AG20443 (cell line): Measurements from ENCODE around the gene SMAD2.

Experiments
- DNase-seq: peaks from one replicate; pipeline ENCODE4 v3.0.0; 2012; ENCODE audit warnings: low spot score, mixed read lengths

SMAD2 gene

DNA sequence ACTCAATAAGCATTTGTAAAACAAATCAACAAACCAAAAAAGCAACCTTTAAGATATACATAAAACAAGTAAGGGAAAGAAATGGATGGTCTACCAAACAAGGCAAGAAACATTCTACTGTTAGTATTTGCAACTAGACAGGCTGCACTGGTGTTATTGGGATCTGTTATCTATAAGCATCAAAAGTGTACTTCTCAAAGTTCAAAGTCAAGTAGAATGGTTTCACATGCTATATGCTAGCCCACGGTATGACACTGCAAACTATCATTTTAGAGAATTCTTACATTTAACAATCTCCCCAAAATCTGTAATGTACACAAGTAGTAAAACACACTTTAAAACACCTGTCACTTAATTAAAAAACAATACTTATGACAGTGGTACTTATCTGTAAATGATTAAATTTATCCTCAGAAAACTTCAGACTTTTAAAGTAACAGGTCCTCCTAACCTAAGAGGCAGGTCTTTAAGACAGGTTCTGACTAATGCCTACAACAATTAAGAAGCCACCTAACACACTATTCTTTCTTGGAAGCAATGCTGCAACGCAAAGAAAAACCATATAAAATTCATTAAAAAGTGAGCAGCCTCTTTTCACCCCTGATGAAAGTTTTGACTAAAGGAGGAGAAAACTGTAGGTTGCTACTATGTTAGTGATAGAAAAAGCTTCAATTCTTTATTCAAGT is 34.8 kb downstream of the SMAD2 start:
- DNase-seq: no peak

DNA sequence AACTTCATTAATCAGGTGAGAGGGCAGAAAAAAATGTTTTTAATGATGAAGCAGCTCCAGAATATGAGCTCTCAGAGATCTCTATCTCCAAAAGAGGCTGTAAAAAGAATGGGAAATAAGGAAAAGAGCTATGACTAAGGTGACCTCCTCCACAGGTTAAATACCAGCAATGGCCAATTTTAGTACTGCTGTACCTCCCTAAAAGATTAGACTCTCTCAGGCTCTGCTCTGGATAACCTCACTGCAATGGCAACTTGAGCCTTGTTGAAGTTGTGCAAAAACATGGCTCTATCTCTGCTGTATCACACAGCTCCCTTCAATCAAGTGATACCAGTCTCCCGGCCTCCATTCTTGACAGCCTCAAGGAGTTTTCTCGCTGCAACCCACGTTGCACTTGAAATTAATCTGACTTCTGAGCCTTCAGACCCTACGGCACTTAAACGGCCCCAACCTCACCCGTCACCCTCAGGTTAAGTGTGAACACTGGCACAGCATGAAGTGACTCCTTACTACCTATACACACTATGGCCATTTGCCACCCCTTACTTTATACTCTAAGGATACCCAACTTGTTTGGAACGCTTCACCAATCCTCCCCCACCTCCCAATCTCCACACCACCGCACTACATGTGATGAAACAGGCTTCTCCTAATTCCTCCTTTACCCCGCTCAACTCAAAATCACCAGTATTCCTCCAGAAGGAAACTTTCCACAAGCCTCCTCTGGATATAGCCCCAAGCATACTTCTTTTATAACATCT is 36.3 kb downstream of the SMAD2 start:
- DNase-seq: no peak

DNA sequence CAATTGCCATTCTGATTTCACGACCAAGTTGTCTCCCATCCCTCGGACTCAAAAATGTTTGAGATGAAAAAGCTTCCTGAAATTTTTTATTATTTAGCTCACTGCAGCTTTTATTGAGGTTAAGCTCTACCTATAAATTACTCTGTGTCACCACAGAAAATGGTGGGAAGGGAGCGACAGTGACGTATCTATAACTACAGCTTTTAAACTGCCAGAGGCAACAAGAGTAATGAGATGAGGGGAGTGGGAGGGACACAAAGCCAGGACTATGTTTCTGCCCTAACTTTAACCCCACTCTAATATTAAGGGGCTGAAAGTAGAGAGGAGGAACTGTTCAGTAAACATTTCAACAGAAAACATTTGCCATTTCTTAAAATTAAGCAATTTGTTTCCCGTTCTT is 37.4 kb downstream of the SMAD2 start:
- DNase-seq: no peak

DNA sequence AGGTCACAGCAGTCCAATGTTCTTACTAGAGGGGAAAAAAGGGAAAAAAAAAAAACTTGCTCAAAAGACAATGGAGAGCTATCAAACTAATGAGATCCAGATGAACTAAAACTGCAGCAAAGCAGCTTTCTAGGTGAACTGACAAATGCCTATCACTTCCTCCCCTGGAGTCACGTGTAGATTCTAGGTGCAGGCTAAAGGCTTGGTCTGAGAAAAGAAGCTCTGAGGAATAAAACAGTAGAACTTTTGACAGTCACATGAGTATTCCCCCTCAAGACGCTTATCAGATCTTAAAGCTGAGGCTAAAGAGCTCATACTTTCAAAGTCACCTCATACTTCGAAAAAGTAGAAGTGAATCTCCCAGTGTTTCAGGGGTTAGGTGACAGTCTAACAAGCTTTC is 42.3 kb downstream of the SMAD2 start:
- no peak for DNase-seq

DNA sequence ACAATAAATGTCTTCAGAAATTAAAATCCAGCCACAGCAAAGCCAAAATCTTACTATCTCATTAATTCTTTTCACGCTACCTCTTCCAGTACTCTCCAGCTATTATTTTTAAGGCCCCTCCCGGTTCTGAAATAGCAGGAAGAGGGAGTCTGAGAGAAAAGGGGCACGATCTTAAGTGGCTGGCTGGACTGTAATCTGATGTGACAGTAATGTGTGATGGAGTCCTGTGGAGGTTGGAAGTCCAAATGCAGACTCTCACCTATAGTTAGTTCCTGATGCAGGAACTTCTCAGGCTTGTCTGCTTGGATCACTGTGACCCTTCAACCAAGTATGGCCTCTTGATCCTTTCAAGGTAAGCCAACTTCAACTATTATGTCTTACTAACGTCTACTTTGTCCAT is 43.2 kb downstream of the SMAD2 start:
- no peak for DNase-seq

DNA sequence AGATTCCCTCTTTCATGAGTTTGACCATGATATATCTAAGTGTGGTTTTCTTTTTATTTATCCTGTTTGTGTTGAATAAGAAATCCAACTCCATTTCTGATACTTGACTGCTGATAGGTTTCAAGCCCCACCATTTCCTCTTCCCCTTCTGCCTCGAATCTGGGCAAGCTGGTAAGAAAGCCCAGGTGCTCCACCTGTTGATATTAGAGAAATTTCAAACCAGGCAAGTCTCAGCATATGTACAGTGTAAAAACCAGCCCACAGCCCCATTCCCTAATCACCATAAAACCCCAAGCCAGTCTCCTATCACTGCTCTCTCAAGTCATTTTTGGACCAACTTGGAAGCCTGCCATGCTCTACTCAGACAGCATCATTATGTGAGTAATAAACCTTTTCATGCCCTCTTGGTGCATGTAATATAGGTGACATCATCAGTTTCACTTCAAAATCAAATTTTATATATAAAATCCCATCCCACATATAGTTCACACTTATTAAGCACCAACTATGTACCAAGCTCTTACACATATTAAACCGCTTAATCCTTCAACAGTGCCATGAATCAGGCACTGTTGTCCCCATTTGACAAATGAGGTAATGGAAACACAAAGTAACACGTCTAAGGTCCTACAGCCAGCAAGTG is 46.6 kb downstream of the SMAD2 start:
- DNase-seq: no peak

DNA sequence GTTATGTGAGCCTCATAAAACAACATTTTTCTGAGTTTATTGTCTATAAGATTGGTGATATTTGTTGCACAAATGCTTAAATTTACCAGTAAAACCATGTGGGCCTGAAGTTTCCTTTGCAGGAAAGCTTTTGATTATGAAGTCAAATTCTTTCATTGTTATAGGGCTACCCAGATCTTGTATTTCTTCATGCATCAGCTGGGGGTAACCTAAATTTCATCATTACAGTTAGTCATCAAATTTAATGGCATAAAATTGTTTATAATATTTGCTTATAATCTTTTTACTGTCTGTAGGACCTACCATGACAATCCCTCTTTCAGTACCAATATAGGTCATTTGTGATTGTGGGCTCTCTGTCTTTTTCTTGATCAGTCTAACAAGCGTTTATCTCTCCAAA is 47.8 kb downstream of the SMAD2 start:
- no peak for DNase-seq

DNA sequence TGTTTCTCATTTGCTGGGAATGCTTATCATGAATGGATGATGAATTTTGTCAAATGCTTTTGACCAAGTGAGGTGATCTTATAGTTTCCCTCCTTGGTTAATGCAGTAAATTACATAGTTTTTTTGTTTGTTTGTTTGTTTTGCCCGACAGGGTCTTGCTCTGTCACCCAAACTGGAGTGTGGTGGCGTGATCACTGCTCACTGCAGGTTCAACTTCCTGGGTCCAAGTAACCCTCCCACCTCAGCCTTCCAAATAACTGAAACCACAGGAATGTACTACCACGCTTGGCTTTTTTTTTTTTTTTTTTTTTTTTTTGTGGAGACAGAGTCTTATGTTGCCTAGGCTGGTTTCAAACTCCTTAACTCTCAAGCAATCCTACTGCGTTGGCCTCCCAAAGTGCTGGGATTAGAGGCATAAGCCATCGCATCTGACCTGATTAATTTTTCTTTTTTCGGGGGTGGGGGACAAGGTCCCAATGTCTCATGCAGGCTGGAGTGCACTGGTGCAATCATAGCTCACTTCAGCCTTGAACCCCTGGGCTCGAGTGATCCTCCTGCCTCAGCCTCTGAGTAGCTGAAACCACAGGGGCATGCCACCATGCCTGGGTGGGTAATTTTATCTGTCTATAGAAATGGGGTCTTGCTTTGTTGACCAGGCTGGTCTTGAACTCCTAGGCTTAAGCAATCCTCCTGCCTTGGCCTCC is 48.6 kb downstream of the SMAD2 start:
- DNase-seq: no peak

DNA sequence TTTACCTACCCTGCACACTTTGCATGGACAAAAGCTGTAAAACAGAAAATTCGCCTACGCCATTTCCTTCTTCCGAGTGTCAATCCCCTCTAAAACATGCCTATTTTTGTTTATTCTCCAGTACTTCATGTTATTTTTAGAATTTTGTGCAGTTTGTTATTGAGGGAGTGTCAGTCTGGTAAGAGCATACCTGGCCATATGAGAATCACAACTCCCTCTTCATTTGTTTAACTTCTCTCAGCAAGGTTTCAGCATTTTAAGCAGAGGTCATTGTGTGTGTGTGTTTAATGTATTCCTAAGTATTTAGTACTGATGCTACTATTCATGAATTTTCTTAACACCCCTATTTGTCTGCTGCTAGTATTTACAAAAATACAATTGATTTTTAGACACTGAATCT is 49.4 kb downstream of the SMAD2 start:
- no peak for DNase-seq

DNA sequence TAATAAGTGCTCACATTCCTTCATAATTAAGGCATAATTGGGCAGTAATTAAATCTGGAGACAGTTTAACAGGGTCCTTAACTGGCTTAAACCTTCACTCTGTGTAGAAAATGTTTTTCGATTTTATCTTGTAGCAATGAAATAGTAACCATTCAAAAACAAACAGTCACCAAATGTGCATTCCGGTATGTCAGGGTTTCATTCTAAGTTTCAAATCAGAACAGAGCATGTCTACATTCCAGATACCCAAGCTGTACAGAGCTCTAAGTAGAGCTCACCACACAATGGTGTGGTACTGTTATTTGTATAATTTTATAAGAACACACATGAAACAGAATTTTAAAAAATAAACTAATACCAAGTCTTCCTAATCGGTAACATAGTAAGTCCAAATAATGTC is 52.6 kb downstream of the SMAD2 start:
- DNase-seq: no peak

DNA sequence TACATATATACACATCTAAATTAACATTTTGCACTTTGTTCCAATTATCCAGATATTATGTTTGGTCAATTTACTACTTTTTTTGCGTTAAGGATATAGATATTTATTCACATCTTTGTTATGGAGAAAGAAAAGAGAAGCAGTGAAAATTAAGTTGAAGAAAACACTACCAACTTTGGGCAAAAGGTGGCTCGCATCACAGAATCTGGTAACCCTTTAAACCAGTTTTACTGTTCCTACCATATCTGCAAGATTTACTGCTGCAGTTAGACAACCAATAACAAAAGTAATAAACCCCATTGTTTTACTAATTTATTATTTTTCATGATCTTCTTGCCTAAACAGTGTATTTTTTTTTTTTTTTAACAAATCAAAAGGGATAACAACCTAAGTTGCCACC is 53.6 kb downstream of the SMAD2 start:
- DNase-seq: no peak

DNA sequence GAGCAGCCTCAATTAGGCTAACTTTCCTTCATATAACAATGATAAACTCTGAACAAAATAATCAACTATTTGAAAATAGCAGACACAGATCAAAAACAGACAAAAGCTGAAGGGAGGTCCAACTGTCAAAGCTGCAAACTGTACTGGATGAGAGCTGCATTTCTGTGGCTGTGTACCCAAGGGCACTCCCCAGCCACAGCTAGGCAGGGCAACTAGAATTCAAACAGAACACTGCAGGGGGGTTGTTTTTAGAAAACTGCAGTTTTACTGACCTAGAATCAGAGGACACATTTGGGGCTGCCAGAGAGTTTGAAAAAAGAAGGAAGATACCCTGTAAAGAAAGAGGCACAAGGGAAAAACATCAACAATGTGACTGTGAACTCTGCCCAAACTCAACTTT is 56.8 kb downstream of the SMAD2 start:
- DNase-seq: no peak

DNA sequence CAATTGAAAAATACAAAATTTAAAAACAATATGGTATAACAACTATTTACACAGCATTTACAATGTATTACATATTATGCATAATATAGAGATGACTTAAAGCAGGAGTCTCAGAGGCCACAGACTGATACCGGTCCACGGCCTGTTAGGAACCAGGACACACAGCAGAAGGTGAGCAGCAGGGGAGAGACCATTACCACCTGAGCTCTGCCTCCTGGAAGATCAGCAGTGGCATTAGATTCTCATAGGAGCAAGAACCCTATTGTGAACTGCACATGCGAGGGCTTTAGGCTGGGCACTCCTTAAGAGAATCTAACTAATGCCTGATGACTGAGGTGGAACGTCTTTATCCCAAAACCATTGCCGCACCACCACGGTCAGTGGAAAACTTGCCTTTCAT is 58.0 kb downstream of the SMAD2 start:
- no peak for DNase-seq

DNA sequence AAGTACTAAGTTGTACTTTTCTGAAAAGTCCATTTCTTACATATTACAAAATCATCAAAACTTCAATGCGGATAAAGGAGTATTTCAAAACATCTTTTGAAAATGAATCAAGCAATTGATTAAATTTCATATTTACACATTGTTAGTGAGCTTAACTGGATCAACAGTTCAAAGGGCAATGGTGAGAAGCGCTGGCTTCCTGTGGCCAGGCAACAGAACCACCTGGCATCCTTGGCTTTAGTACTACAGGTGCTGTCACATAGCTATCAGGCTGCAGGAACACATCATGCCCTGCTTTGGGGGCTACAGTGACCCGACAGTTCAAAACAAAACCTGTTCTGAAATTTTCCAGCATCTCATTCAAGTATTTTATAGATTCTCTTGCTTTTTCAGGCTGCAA is 59.2 kb downstream of the SMAD2 start:
- no peak for DNase-seq

DNA sequence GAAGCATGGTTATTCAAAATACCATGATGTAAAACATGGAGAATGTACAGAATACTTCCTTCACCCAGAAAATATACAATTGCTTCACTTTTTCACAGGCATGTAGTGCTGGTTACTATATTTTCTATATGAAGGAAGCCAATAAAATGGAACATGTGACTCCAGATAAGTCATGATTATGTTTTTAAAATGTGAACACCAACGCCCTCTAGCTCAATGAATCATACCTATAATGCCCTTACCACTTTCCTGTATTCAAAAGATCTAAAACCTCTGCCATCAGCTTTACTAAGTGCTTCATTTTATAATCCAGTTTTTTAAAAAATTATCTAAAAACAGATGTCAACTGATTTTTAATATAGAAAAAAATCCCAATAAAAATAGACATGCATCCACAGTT is 59.9 kb downstream of the SMAD2 start:
- no peak for DNase-seq

DNA sequence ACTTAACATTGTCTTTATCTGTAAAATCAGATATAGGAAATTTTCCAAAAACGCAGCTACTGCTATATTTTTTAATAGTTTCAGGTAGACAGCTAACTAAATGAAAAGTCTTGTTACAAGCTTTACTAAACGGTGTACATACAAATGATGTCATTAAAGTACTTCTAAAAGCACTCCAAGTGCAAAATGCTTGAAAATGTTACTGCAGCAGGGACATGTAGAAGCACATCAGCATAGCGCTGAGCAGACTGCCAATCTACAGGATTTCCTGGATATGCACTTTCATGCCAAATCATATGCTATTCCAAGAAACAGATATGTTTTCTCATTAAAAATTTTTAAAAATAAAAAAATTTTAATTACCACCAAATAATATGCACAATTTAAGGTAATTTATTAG is 61.7 kb downstream of the SMAD2 start:
- DNase-seq: no peak

DNA sequence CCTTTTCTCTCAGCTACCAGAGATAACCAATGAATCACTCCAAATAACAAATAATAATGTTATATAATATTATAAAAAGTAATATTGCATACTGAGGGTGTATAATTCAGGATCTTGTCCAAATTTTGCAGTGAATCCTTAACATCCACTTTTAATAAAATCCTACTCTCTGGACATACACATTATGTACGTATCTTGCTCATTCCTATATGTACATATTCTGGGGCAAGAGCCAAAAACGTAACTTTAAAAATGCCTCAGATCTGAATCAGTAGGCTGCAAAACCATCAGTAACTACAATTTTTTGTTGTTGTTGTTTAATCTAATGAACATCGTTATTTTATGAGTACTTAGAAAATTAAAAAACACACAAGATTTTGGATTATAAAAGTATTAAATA is 65.3 kb downstream of the SMAD2 start:
- DNase-seq: no peak

DNA sequence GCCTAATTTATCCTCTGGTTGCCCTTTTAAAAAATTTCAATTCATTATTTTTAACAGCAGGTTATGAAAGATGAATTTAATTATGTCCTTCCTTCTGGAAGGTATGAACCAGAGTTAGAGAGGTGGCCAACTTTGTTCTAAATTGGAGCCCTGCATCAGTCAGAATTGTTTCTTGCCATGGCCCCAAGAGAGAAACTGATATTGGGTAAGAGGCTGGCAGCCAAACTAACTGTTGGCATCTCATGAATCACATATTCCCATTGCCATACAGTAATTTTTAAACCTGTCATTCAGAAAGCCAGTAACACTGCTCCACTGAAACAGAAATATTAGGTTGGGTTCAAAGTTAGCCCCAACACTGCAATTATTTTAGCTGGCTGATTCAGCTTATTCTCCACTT is 67.4 kb downstream of the SMAD2 start:
- DNase-seq: no peak

DNA sequence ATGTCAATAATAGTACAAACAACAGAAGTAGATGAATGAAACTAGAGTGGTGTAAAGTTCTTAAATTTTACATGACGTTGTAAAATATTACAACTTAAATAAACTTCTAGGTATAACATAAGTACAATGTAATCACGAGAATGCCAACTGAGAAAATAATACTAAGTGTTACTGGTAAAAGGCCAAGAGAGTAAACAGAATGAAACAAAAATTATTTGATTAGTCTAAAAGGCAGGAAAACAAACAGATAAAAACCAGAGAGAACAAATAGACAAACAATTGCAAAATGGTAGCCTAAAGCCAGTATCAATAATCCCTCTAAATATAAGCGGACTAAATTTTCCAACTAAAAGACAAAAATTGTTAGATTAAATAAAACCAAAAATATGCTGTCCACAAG is 71.9 kb downstream of the SMAD2 start:
- no peak for DNase-seq

DNA sequence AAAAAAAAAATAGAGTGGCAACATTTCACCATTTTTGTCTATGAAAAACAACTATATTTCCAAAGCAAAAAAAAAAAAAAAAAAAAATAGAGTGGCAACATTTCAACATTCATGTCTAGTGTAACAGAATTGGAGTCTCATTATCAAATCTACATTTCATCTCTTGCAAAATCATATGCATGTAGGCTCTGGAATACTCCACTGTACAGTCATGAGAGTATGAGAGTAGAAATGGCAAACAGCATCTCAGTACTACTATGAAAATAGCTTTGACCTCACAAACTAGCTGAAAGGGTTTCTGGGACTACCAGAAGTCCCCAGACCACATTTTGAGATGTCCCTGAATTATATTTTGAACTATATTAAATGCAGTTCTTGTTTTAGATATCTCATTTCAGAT is 82.8 kb downstream of the SMAD2 start:
- DNase-seq: no peak

DNA sequence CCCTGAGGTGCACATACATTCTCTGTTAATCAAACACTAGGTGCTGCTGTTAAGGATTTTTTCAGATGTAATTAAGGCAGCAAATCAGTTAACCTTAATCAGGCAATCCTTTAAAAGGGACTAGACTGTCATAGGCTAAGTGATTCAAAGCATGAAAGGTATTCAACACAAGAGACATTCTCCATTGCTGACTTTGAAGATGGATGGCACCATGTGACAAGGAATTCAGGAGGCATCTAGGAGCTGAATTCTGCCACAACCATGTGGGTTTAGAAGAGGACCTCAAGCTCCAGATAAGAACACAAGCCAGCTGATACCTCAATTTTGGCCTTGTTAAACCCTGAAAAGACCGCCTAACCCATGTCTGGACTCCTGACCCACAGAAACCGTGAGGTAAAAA is 84.0 kb downstream of the SMAD2 start:
- DNase-seq: no peak

DNA sequence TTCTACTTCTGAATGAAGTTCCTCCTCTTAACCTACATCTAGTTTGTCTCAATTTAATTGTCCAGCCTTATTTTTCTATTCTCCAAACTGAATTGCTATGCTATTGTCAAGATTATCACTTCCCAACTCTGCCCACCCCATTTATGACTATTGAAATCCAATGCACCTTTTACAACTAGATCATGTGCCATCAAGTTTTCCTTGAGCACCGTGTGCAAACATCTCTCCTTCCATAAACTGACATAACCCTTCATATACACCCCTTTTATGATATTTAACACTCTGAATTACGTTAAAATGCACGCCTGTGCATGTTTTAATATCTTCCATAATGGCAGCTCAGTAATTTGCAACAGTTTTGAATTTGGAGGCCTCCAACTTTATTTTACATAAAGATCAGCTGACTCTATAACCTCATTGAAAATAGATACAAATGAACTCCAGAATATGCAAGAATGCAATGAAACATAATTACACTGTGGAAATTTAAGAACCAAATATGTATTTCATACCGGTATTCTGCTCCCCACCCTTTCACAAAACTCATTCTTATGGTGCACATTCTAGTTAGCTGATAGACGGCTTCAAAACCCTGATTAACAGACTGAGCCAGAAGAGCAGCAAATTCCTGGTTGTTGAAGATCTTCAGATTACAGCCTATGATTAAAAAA is 85.5 kb downstream of the SMAD2 start:
- no peak for DNase-seq
